H1 (cell line): Measurements from ENCODE around the gene MPHOSPH8. TPM values are rescaled to one million over a fixed set of nuclear protein-coding genes. Genes with fewer than 3 reads are reported as not detected.

Experiments
- CTCF ChIA-PET: fragments of 300-600 bp; sonication (Branson Sonifier 250); formaldehyde crosslinking; loops from one replicate; lab custom pipeline; 2021; ENCODE audit not compliant: partially characterized antibody; lab: Charles Lee
- POLR2A ChIA-PET: fragments of 300-600 bp; sonication (Branson Sonifier 250); formaldehyde crosslinking; loops from one replicate; lab custom pipeline; 2021; ENCODE audit warnings: inconsistent platforms; ENCODE audit not compliant: partially characterized antibody; lab: Charles Lee
- DNase-seq, 2 experiments: peaks; one replicate each; pipeline versions ENCODE4 v3.0.0 to v3.0.0-alpha.2; 2010 to 2022; ENCODE audit warnings: low spot score in 2 of 2, low read depth in 1 of 2, mixed read lengths in 1 of 2
- FAIRE-seq: peaks from 2 replicates; lab custom pipeline; 2011; peaks lifted over from hg19 to GRCh38; lab: Jason Lieb, UNC
- H2AFZ ChIP-seq: 2 replicates; pipeline ENCODE4 v1.8.1; 2012; ENCODE audit warnings: low read length, inconsistent platforms
- H2AK5ac ChIP-seq: 2 replicates; pipeline ENCODE4 v1.6.1; 2013; ENCODE audit warnings: low read depth, low read length
- H2BK120ac ChIP-seq: replicated peaks from 2 replicates; pipeline ENCODE3; 2013; ENCODE audit warnings: low read depth, low read length, inconsistent platforms
- H2BK12ac ChIP-seq: 2 replicates; pipeline ENCODE4 v1.6.1; 2013; ENCODE audit warnings: low read depth, low read length
- H2BK15ac ChIP-seq: 2 replicates; pipeline ENCODE4 v1.6.1; 2013; ENCODE audit warnings: low read length
- H2BK20ac ChIP-seq: 2 replicates; pipeline ENCODE4 v1.6.1; 2013; ENCODE audit warnings: low read length
- H2BK5ac ChIP-seq: 2 replicates; pipeline ENCODE4 v1.6.1; 2013; ENCODE audit warnings: low read depth, low read length
- H3K14ac ChIP-seq: 2 replicates; pipeline ENCODE4 v1.6.1; 2013; ENCODE audit warnings: inconsistent platforms; ENCODE audit not compliant: insufficient read length
- H3K18ac ChIP-seq: 2 replicates; pipeline ENCODE4 v1.6.1; 2013; ENCODE audit warnings: low read length; ENCODE audit errors: extremely low read depth
- H3K23ac ChIP-seq: 2 replicates; pipeline ENCODE4 v1.6.1; 2013; ENCODE audit warnings: inconsistent platforms; ENCODE audit not compliant: insufficient read length
- H3K23me2 ChIP-seq: 2 replicates; pipeline ENCODE4 v1.6.1; 2013; ENCODE audit warnings: low read depth, low read length
- H3K27ac ChIP-seq: 2 replicates; pipeline ENCODE4 v1.6.1; 2011; ENCODE audit warnings: low read depth, low read length, inconsistent platforms
- H3K27me3 ChIP-seq, 4 experiments: replicated peaks in 1 of 4; 1 replicate in 1 of 4; 2 replicates in 3 of 4; pipeline versions ENCODE4 v1.6.1 to v1.8.1; 2011 to 2013; ENCODE audit warnings: low read length in 3 of 4, mild to moderate bottlenecking in 3 of 4, inconsistent platforms in 2 of 4, mixed read lengths in 2 of 4, moderate library complexity in 1 of 4; ENCODE audit not compliant: control insufficient read depth in 3 of 4, insufficient read depth in 3 of 4; ENCODE audit errors: extremely low read depth in 1 of 4
- H3K36me3 ChIP-seq, 4 experiments: 2 replicates each; pipeline versions ENCODE4 v1.6.1 to v1.8.1; 2011 to 2013; ENCODE audit warnings: mild to moderate bottlenecking in 4 of 4, low read length in 3 of 4, moderate library complexity in 2 of 4, control low read depth in 1 of 4, inconsistent platforms in 1 of 4; ENCODE audit not compliant: insufficient read depth in 4 of 4, control insufficient read depth in 2 of 4
- H3K4ac ChIP-seq: replicated peaks from 2 replicates; pipeline ENCODE3; 2013; ENCODE audit warnings: low read length, low read depth, mixed read lengths, inconsistent platforms; ENCODE audit not compliant: insufficient read length
- H3K4me1 ChIP-seq, 4 experiments: replicated peaks in 1 of 4; 1 replicate in 1 of 4; 2 replicates in 3 of 4; pipeline versions ENCODE4 v1.6.1 to v1.8.1; 2011 to 2013; ENCODE audit warnings: low read length in 3 of 4, inconsistent platforms in 2 of 4, mixed read lengths in 1 of 4; ENCODE audit not compliant: insufficient read depth in 4 of 4, control insufficient read depth in 3 of 4
- H3K4me2 ChIP-seq, 2 experiments: 2 replicates each; pipeline versions ENCODE4 v1.6.1 to v1.8.1; 2011 to 2013; ENCODE audit warnings: low read depth in 2 of 2, low read length in 2 of 2, control low read depth in 1 of 2, inconsistent platforms in 1 of 2, mild to moderate bottlenecking in 1 of 2; ENCODE audit not compliant: insufficient read depth in 1 of 2
- H3K4me3 ChIP-seq, 4 experiments: fragments of 200-600, 300-600 bp in 1 of 4; sonication (generic), shearing (Covaris generic), sonication (Bioruptor Twin) in 1 of 4; 2 replicates each; pipeline versions ENCODE4 v1.5.1 to v1.8.1; 2011 to 2016; ENCODE audit warnings: low read length in 4 of 4, low read depth in 3 of 4, control low read depth in 2 of 4, inconsistent platforms in 2 of 4, mild to moderate bottlenecking in 2 of 4, mixed read lengths in 1 of 4, moderate library complexity in 1 of 4; ENCODE audit not compliant: insufficient read depth in 2 of 4; ENCODE audit errors: extremely low read depth in 1 of 4
- H3K56ac ChIP-seq: replicated peaks from 2 replicates; pipeline ENCODE3; 2013; ENCODE audit warnings: low read depth, mild to moderate bottlenecking, mixed read lengths, low read length, inconsistent platforms; ENCODE audit not compliant: insufficient read length
- H3K79me1 ChIP-seq: 2 replicates; pipeline ENCODE4 v1.6.1; 2013; ENCODE audit warnings: low read depth, low read length, control low read depth
- H3K79me2 ChIP-seq, 2 experiments: 2 replicates each; pipeline versions ENCODE4 v1.6.1 to v1.8.1; 2012 to 2013; ENCODE audit warnings: low read length in 2 of 2, mild to moderate bottlenecking in 2 of 2, inconsistent platforms in 1 of 2; ENCODE audit not compliant: insufficient read depth in 2 of 2, control insufficient read depth in 1 of 2
- H3K9ac ChIP-seq, 4 experiments: replicated peaks in 1 of 4; 1 replicate in 1 of 4; 2 replicates in 3 of 4; pipeline versions ENCODE4 v1.6.1 to v1.8.1; 2011 to 2013; ENCODE audit warnings: low read depth in 3 of 4, low read length in 3 of 4, control low read depth in 2 of 4, mild to moderate bottlenecking in 2 of 4, moderate library complexity in 2 of 4, inconsistent platforms in 1 of 4; ENCODE audit errors: extremely low read depth in 1 of 4
- H3K9me3 ChIP-seq, 2 experiments: 2 replicates each; pipeline versions ENCODE4 v1.6.1 to v1.8.1; 2012 to 2013; ENCODE audit warnings: mild to moderate bottlenecking in 2 of 2, moderate library complexity in 2 of 2, control low read depth in 1 of 2, inconsistent platforms in 1 of 2, low read depth in 1 of 2, low read length in 1 of 2, mixed read lengths in 1 of 2; ENCODE audit not compliant: insufficient read depth in 2 of 2
- H4K20me1 ChIP-seq, 2 experiments: replicated peaks in 1 of 2; 2 replicates each; pipeline versions ENCODE3 to v1.8.1; 2011 to 2013; ENCODE audit warnings: inconsistent platforms in 2 of 2, low read length in 2 of 2, mild to moderate bottlenecking in 1 of 2; ENCODE audit not compliant: insufficient read depth in 2 of 2, control insufficient read depth in 1 of 2
- H4K5ac ChIP-seq: 2 replicates; pipeline ENCODE4 v1.6.1; 2013; ENCODE audit warnings: low read length, low read depth, mixed read lengths, inconsistent platforms; ENCODE audit not compliant: insufficient read length
- H4K8ac ChIP-seq: 2 replicates; pipeline ENCODE4 v1.8.0; 2013; ENCODE audit warnings: mild to moderate bottlenecking, moderate library complexity, low read length, inconsistent platforms; ENCODE audit not compliant: insufficient read depth; ENCODE audit errors: extremely low read depth
- H4K91ac ChIP-seq: replicated peaks from 2 replicates; pipeline ENCODE3; 2013; ENCODE audit warnings: low read length, mixed read lengths, inconsistent platforms; ENCODE audit not compliant: insufficient read length
- ATF2 ChIP-seq: IDR thresholded peaks from 2 replicates; pipeline ENCODE4 v1.6.1; 2012; ENCODE audit warnings: low read length, inconsistent platforms
- CTCF ChIP-seq, 3 experiments: IDR thresholded peaks; 1 replicate in 2 of 3; 2 replicates in 1 of 3; pipeline versions ENCODE4 v1.5.1 to v1.6.1; 2011; ENCODE audit warnings: low read length in 3 of 3, mild to moderate bottlenecking in 3 of 3, inconsistent platforms in 2 of 3, low read depth in 1 of 3, moderate library complexity in 1 of 3; ENCODE audit not compliant: insufficient read depth in 1 of 3; ENCODE audit errors: control extremely low read depth in 1 of 3
- RAD21 ChIP-seq, 2 experiments: IDR thresholded peaks in 1 of 2; conservative IDR thresholded peaks in 1 of 2; 2 replicates each; pipeline ENCODE4 v1.6.1; 2011; ENCODE audit warnings: low read depth in 2 of 2, low read length in 2 of 2, improper control_type of control experiment in 1 of 2, inconsistent platforms in 1 of 2, mild to moderate bottlenecking in 1 of 2, moderate library complexity in 1 of 2
- WGBS, 2 experiments: shearing (Covaris generic) in 1 of 2; methylation state at CpG; one replicate each; pipeline versions ENCODE4 v1.1.6 to v1.1.7; 2013 to 2015; ENCODE audit warnings: low lambda C conversion rate in 2 of 2, mixed read lengths in 2 of 2, inconsistent platforms in 1 of 2, low coverage in 1 of 2, missing lambda C conversion rate in 1 of 2; ENCODE audit not compliant: insufficient replicate concordance in 2 of 2, insufficient coverage in 1 of 2, insufficient read length in 1 of 2; ENCODE audit errors: extremely low coverage in 1 of 2, missing lambda C conversion rate in 1 of 2; 5-methylcytosine and 5-hydroxymethylcytosine counted together
- polyA plus RNA-seq, 7 experiments: library from polyadenylated mRNA; depleted of rRNA in 3 of 7; stranded (reverse) in 5 of 7; unstranded in 2 of 7; fragments of >200 nt in 5 of 7; fragments of 200-250 nt in 2 of 7; gene quantifications; 1 replicate in 5 of 7; 2 replicates in 1 of 7; 4 replicates in 1 of 7; pipeline versions ENCODE4 v1.2.1 to v1.2.3, GENCODE V29; 2011 to 2013; ENCODE audit warnings: missing spikeins in 2 of 7, mixed read lengths in 2 of 7
- total RNA-seq: library from RNA; stranded (reverse); fragmentation: NEBNext Ultra II Directional; extraction: Animal tissue kit (Norgen Biotek cat#: 25700); gene quantifications from 2 replicates; pipeline ENCODE4 v1.2.1, GENCODE V29; 2021

The MPHOSPH8 gene
- total and polyA plus RNA-seq, 2 of the 8 experiments (the other 6 are each of a cell fraction or from before 2014, with no cell fraction given): 8.3 to 20.5 TPM

- POLR2A ChIA-PET: no interaction called here
- H4K5ac ChIP-seq: no peak overlapping the region
- no peak overlapping the region for H4K91ac ChIP-seq
- WGBS, 2 experiments: 75% methylated on average over 9 of the region's 9 CpGs; no CpG with 5 or more reads in 1 of the 2 experiments
- H3K4me2 ChIP-seq: no peak overlapping the region
- H4K8ac ChIP-seq: no peak overlapping the region
- no peak overlapping the region for H3K27ac ChIP-seq
- peak; percentile 62 to 63 for TF ChIP-seq RAD21 (IDR thresholded peaks at IDR 0.05 in 1 of 2, conservative IDR thresholded peaks at IDR 0.05 in 1 of 2; ENCODE audit: low read depth in 2 of 2, low read length in 2 of 2)
- peak in 2 of 3 experiments; percentile 34 to 38; a peak in 2 of 4 replicates for TF ChIP-seq CTCF (IDR thresholded peaks at IDR 0.05; ENCODE audit: control extremely low read depth in 1 of 3, insufficient read depth in 1 of 3, low read depth in 1 of 3, low read length in 3 of 3)
- no peak for TF ChIP-seq ATF2
- H2BK120ac ChIP-seq: no peak overlapping the region
- DNase-seq (no peak), FAIRE-seq (peak; percentile 57)
- H3K14ac ChIP-seq: no peak overlapping the region
- no peak overlapping the region for H2BK15ac ChIP-seq
- H2BK20ac ChIP-seq: no peak overlapping the region
- no peak overlapping the region for H3K9ac ChIP-seq
- H3K4me1 ChIP-seq: no peaks in the 10 kb centered on the region
- no peak overlapping the region for H3K4ac ChIP-seq
- no peak overlapping the region for H3K4me3 ChIP-seq
- H2AK5ac ChIP-seq: no peak overlapping the region
- CTCF ChIA-PET: interaction anchor here (1.0 kb wide), 1 partner anchor 39 kb away, joined by 4 read pairs; no protein-coding TSS in a partner anchor
- no peak overlapping the region for H2BK12ac ChIP-seq
- H3K23me2 ChIP-seq: no peaks in the 10 kb centered on the region
- no peak overlapping the region for H2BK5ac ChIP-seq
- H3K9me3 ChIP-seq: peaks cover 13% of the 10 kb centered on the region in 2 experiments; a peak in 3 of 4 replicates
- H3K23ac ChIP-seq: no peak overlapping the region
- H4K20me1 ChIP-seq: no peaks in the 10 kb centered on the region
- H2AFZ ChIP-seq: no peak overlapping the region
- no peak overlapping the region for H3K18ac ChIP-seq
- H3K79me1 ChIP-seq: no peaks in the 10 kb centered on the region
- no peaks in the 10 kb centered on the region for H3K27me3 ChIP-seq
- H3K56ac ChIP-seq: no peak overlapping the region
- H3K79me2 ChIP-seq: no peaks in the 10 kb centered on the region
- H3K36me3 ChIP-seq: no peaks in the 10 kb centered on the region
Measured at GRCh38 chr13:19587635-19588300, 45.7 kb upstream of the MPHOSPH8 start.
